H1 (cell line): ENCODE results near the gene SMIM33. TPM values are rescaled to one million over a fixed set of nuclear protein-coding genes. Genes with fewer than 3 reads are reported as not detected.

Source experiments
- CTCF ChIA-PET: fragments of 300-600 bp; sonication (Branson Sonifier 250); formaldehyde crosslinking; loops from one replicate; lab custom pipeline; 2021; ENCODE audit not compliant: partially characterized antibody; lab: Charles Lee
- POLR2A ChIA-PET: fragments of 300-600 bp; sonication (Branson Sonifier 250); formaldehyde crosslinking; loops from one replicate; lab custom pipeline; 2021; ENCODE audit warnings: inconsistent platforms; ENCODE audit not compliant: partially characterized antibody; lab: Charles Lee
- DNase-seq, 2 experiments: peaks; one replicate each; pipeline versions ENCODE4 v3.0.0 to v3.0.0-alpha.2; 2010 to 2022; ENCODE audit warnings: low spot score in 2 of 2, low read depth in 1 of 2, mixed read lengths in 1 of 2
- FAIRE-seq: peaks from 2 replicates; lab custom pipeline; 2011; peaks lifted over from hg19 to GRCh38; lab: Jason Lieb, UNC
- H2AFZ ChIP-seq: 2 replicates; pipeline ENCODE4 v1.8.1; 2012; ENCODE audit warnings: low read length, inconsistent platforms
- H2AK5ac ChIP-seq: 2 replicates; pipeline ENCODE4 v1.6.1; 2013; ENCODE audit warnings: low read depth, low read length
- H2BK120ac ChIP-seq: replicated peaks from 2 replicates; pipeline ENCODE3; 2013; ENCODE audit warnings: low read depth, low read length, inconsistent platforms
- H2BK12ac ChIP-seq: 2 replicates; pipeline ENCODE4 v1.6.1; 2013; ENCODE audit warnings: low read depth, low read length
- H2BK15ac ChIP-seq: 2 replicates; pipeline ENCODE4 v1.6.1; 2013; ENCODE audit warnings: low read length
- H2BK20ac ChIP-seq: 2 replicates; pipeline ENCODE4 v1.6.1; 2013; ENCODE audit warnings: low read length
- H2BK5ac ChIP-seq: 2 replicates; pipeline ENCODE4 v1.6.1; 2013; ENCODE audit warnings: low read depth, low read length
- H3K14ac ChIP-seq: 2 replicates; pipeline ENCODE4 v1.6.1; 2013; ENCODE audit warnings: inconsistent platforms; ENCODE audit not compliant: insufficient read length
- H3K18ac ChIP-seq: 2 replicates; pipeline ENCODE4 v1.6.1; 2013; ENCODE audit warnings: low read length; ENCODE audit errors: extremely low read depth
- H3K23ac ChIP-seq: 2 replicates; pipeline ENCODE4 v1.6.1; 2013; ENCODE audit warnings: inconsistent platforms; ENCODE audit not compliant: insufficient read length
- H3K23me2 ChIP-seq: 2 replicates; pipeline ENCODE4 v1.6.1; 2013; ENCODE audit warnings: low read depth, low read length
- H3K27ac ChIP-seq: 2 replicates; pipeline ENCODE4 v1.6.1; 2011; ENCODE audit warnings: low read depth, low read length, inconsistent platforms
- H3K27me3 ChIP-seq, 4 experiments: replicated peaks in 1 of 4; 1 replicate in 1 of 4; 2 replicates in 3 of 4; pipeline versions ENCODE4 v1.6.1 to v1.8.1; 2011 to 2013; ENCODE audit warnings: low read length in 3 of 4, mild to moderate bottlenecking in 3 of 4, inconsistent platforms in 2 of 4, mixed read lengths in 2 of 4, moderate library complexity in 1 of 4; ENCODE audit not compliant: control insufficient read depth in 3 of 4, insufficient read depth in 3 of 4; ENCODE audit errors: extremely low read depth in 1 of 4
- H3K36me3 ChIP-seq, 4 experiments: 2 replicates each; pipeline versions ENCODE4 v1.6.1 to v1.8.1; 2011 to 2013; ENCODE audit warnings: mild to moderate bottlenecking in 4 of 4, low read length in 3 of 4, moderate library complexity in 2 of 4, control low read depth in 1 of 4, inconsistent platforms in 1 of 4; ENCODE audit not compliant: insufficient read depth in 4 of 4, control insufficient read depth in 2 of 4
- H3K4ac ChIP-seq: replicated peaks from 2 replicates; pipeline ENCODE3; 2013; ENCODE audit warnings: low read length, low read depth, mixed read lengths, inconsistent platforms; ENCODE audit not compliant: insufficient read length
- H3K4me1 ChIP-seq, 4 experiments: replicated peaks in 1 of 4; 1 replicate in 1 of 4; 2 replicates in 3 of 4; pipeline versions ENCODE4 v1.6.1 to v1.8.1; 2011 to 2013; ENCODE audit warnings: low read length in 3 of 4, inconsistent platforms in 2 of 4, mixed read lengths in 1 of 4; ENCODE audit not compliant: insufficient read depth in 4 of 4, control insufficient read depth in 3 of 4
- H3K4me2 ChIP-seq, 2 experiments: 2 replicates each; pipeline versions ENCODE4 v1.6.1 to v1.8.1; 2011 to 2013; ENCODE audit warnings: low read depth in 2 of 2, low read length in 2 of 2, control low read depth in 1 of 2, inconsistent platforms in 1 of 2, mild to moderate bottlenecking in 1 of 2; ENCODE audit not compliant: insufficient read depth in 1 of 2
- H3K4me3 ChIP-seq, 4 experiments: fragments of 200-600, 300-600 bp in 1 of 4; sonication (generic), shearing (Covaris generic), sonication (Bioruptor Twin) in 1 of 4; 2 replicates each; pipeline versions ENCODE4 v1.5.1 to v1.8.1; 2011 to 2016; ENCODE audit warnings: low read length in 4 of 4, low read depth in 3 of 4, control low read depth in 2 of 4, inconsistent platforms in 2 of 4, mild to moderate bottlenecking in 2 of 4, mixed read lengths in 1 of 4, moderate library complexity in 1 of 4; ENCODE audit not compliant: insufficient read depth in 2 of 4; ENCODE audit errors: extremely low read depth in 1 of 4
- H3K56ac ChIP-seq: replicated peaks from 2 replicates; pipeline ENCODE3; 2013; ENCODE audit warnings: low read depth, mild to moderate bottlenecking, mixed read lengths, low read length, inconsistent platforms; ENCODE audit not compliant: insufficient read length
- H3K79me1 ChIP-seq: 2 replicates; pipeline ENCODE4 v1.6.1; 2013; ENCODE audit warnings: low read depth, low read length, control low read depth
- H3K79me2 ChIP-seq, 2 experiments: 2 replicates each; pipeline versions ENCODE4 v1.6.1 to v1.8.1; 2012 to 2013; ENCODE audit warnings: low read length in 2 of 2, mild to moderate bottlenecking in 2 of 2, inconsistent platforms in 1 of 2; ENCODE audit not compliant: insufficient read depth in 2 of 2, control insufficient read depth in 1 of 2
- H3K9ac ChIP-seq, 4 experiments: replicated peaks in 1 of 4; 1 replicate in 1 of 4; 2 replicates in 3 of 4; pipeline versions ENCODE4 v1.6.1 to v1.8.1; 2011 to 2013; ENCODE audit warnings: low read depth in 3 of 4, low read length in 3 of 4, control low read depth in 2 of 4, mild to moderate bottlenecking in 2 of 4, moderate library complexity in 2 of 4, inconsistent platforms in 1 of 4; ENCODE audit errors: extremely low read depth in 1 of 4
- H3K9me3 ChIP-seq, 2 experiments: 2 replicates each; pipeline versions ENCODE4 v1.6.1 to v1.8.1; 2012 to 2013; ENCODE audit warnings: mild to moderate bottlenecking in 2 of 2, moderate library complexity in 2 of 2, control low read depth in 1 of 2, inconsistent platforms in 1 of 2, low read depth in 1 of 2, low read length in 1 of 2, mixed read lengths in 1 of 2; ENCODE audit not compliant: insufficient read depth in 2 of 2
- H4K20me1 ChIP-seq, 2 experiments: replicated peaks in 1 of 2; 2 replicates each; pipeline versions ENCODE3 to v1.8.1; 2011 to 2013; ENCODE audit warnings: inconsistent platforms in 2 of 2, low read length in 2 of 2, mild to moderate bottlenecking in 1 of 2; ENCODE audit not compliant: insufficient read depth in 2 of 2, control insufficient read depth in 1 of 2
- H4K5ac ChIP-seq: 2 replicates; pipeline ENCODE4 v1.6.1; 2013; ENCODE audit warnings: low read length, low read depth, mixed read lengths, inconsistent platforms; ENCODE audit not compliant: insufficient read length
- H4K8ac ChIP-seq: 2 replicates; pipeline ENCODE4 v1.8.0; 2013; ENCODE audit warnings: mild to moderate bottlenecking, moderate library complexity, low read length, inconsistent platforms; ENCODE audit not compliant: insufficient read depth; ENCODE audit errors: extremely low read depth
- H4K91ac ChIP-seq: replicated peaks from 2 replicates; pipeline ENCODE3; 2013; ENCODE audit warnings: low read length, mixed read lengths, inconsistent platforms; ENCODE audit not compliant: insufficient read length
- WGBS, 2 experiments: shearing (Covaris generic) in 1 of 2; methylation state at CpG; one replicate each; pipeline versions ENCODE4 v1.1.6 to v1.1.7; 2013 to 2015; ENCODE audit warnings: low lambda C conversion rate in 2 of 2, mixed read lengths in 2 of 2, inconsistent platforms in 1 of 2, low coverage in 1 of 2, missing lambda C conversion rate in 1 of 2; ENCODE audit not compliant: insufficient replicate concordance in 2 of 2, insufficient coverage in 1 of 2, insufficient read length in 1 of 2; ENCODE audit errors: extremely low coverage in 1 of 2, missing lambda C conversion rate in 1 of 2; 5-methylcytosine and 5-hydroxymethylcytosine counted together
- polyA plus RNA-seq, 7 experiments: library from polyadenylated mRNA; depleted of rRNA in 3 of 7; stranded (reverse) in 5 of 7; unstranded in 2 of 7; fragments of >200 nt in 5 of 7; fragments of 200-250 nt in 2 of 7; gene quantifications; 1 replicate in 5 of 7; 2 replicates in 1 of 7; 4 replicates in 1 of 7; pipeline versions ENCODE4 v1.2.1 to v1.2.3, GENCODE V29; 2011 to 2013; ENCODE audit warnings: missing spikeins in 2 of 7, mixed read lengths in 2 of 7
- total RNA-seq: library from RNA; stranded (reverse); fragmentation: NEBNext Ultra II Directional; extraction: Animal tissue kit (Norgen Biotek cat#: 25700); gene quantifications from 2 replicates; pipeline ENCODE4 v1.2.1, GENCODE V29; 2021

SMIM33 gene
- total and polyA plus RNA-seq, 2 of the 8 experiments (the other 6 are each of a cell fraction or from before 2014, with no cell fraction given): not detected

GRCh38 chr5:139492700-139493192 lies 21.9 kb downstream of the SMIM33 start:
- H3K23me2 ChIP-seq: no peaks in the 10 kb centered on the region
- H3K4me2 ChIP-seq: no peak overlapping the region
- H2AFZ ChIP-seq: no peak overlapping the region
- H4K5ac ChIP-seq: no peak overlapping the region
- H3K56ac ChIP-seq: no peak overlapping the region
- no peaks in the 10 kb centered on the region for H3K4me1 ChIP-seq
- no peak overlapping the region for H3K27ac ChIP-seq
- no peak overlapping the region for H2BK5ac ChIP-seq
- H3K79me1 ChIP-seq: no peaks in the 10 kb centered on the region
- H3K9me3 ChIP-seq: no peaks in the 10 kb centered on the region
- no peak overlapping the region for H3K4me3 ChIP-seq
- DNase-seq (no peak), FAIRE-seq (no peak)
- no peak overlapping the region for H4K91ac ChIP-seq
- H4K20me1 ChIP-seq: no peaks in the 10 kb centered on the region
- H3K27me3 ChIP-seq: no peaks in the 10 kb centered on the region
- no peak overlapping the region for H2BK15ac ChIP-seq
- no peak overlapping the region for H2BK20ac ChIP-seq
- no peaks in the 10 kb centered on the region for H3K79me2 ChIP-seq
- ChIA-PET CTCF (interaction anchor here (0.8 to 12.9 kb wide), 4 partner anchors 21 to 70 kb away, joined by 3 to 122 read pairs (median 10); no protein-coding TSS in a partner anchor), POLR2A (interaction anchor here (1.0 kb wide), 1 partner anchor 9 kb away, joined by 3 read pairs; no protein-coding TSS in a partner anchor)
- no peak overlapping the region for H2BK120ac ChIP-seq
- no peak overlapping the region for H3K23ac ChIP-seq
- H2AK5ac ChIP-seq: no peak overlapping the region
- no peak overlapping the region for H3K9ac ChIP-seq
- no peak overlapping the region for H3K14ac ChIP-seq
- no peaks in the 10 kb centered on the region for H3K36me3 ChIP-seq
- no peak overlapping the region for H4K8ac ChIP-seq
- no peak overlapping the region for H2BK12ac ChIP-seq
- 94% methylated on average over 6 of the region's 6 CpGs; no CpG with 5 or more reads in 1 of the 2 experiments for WGBS, 2 experiments
- H3K4ac ChIP-seq: no peak overlapping the region
- no peak overlapping the region for H3K18ac ChIP-seq
